ENCODE results near the gene MRPS23. TPM values are rescaled to one million over a fixed set of nuclear protein-coding genes. Genes with fewer than 3 reads are reported as not detected.
A peak's percentile ranks its signal among the peaks of the same experiment; 100 is the strongest.

Gene MRPS23
- 10 to 100 TPM; 27.1 to 38.4 TPM for total RNA-seq

DNA sequence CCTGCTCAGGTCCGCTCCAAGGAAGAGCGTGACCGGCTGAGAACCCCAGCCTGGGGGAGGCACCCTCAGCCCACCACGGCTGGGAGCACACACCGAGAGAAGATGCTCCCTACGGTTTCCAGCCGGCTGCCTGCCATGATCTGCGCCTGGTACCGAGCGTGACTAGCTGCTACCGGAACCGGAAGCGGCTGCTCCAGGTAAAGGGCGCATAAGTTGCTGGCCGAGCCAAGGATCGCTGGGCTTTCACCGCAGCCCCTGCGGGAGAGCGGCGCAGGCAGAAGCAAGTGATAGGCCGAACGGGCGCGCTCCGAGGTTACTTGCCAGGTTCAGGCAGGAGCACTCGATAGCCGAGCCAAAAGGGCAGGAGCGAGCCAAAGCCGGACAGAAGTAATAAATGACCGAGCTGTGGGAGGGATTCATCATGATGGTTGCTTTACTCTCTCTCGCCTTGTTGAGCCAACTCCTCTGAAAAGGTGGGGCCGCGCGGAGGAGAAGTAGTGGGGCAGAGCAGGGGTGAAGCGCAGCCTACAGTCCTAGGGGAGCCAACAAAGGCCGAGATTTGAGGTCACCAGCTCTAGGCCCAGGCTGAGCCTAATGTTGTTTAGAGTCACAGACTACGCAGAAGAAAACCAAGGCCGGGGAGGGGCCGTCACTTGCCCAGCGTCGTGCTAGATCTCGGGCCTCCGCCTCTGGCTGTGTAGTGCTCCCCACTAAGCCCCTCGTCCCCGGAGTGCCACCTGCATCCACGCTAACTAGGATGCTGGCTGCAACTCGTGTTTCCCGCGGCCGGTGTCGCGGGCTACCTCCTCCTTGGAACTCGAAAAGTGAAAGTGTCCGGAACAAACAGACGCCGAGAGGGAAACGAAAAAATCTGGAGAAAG, at the start of gene MRPS23:
MRPS23 (minus strand) TSS at position 171 of the 881 bp plus-strand sequence; CDS start at position 137, 34 bp downstream.
- H3K4me1 Mint-ChIP-seq = peaks cover 41% of the 10 kb centered on the region
- peak within 1 kb of the TSS; percentile 97 for H3K27ac Mint-ChIP-seq
- H3K36me3 Mint-ChIP-seq (ENCODE audit: low read depth) = peaks cover 16% of the 10 kb centered on the region
- ChIA-PET CTCF (interaction anchor here (0.6 to 3.0 kb wide), 11 partner anchors 10 to 723 kb away, joined by 3 to 15 read pairs (median 3); partner anchors contain the start of gene SRSF1), POLR2A (interaction anchor here (1.2 kb wide), 1 partner anchor 157 kb away, joined by 3 read pairs; the partner anchor contains the start of gene SRSF1)
- H3K9me3 Mint-ChIP-seq = no peaks in the 10 kb centered on the region
- H3K4me3 Mint-ChIP-seq = peak within 1 kb of the TSS; percentile 88
- no peaks in the 10 kb centered on the region for H3K27me3 Mint-ChIP-seq
- DNase-seq = peak; percentile 98

DNA sequence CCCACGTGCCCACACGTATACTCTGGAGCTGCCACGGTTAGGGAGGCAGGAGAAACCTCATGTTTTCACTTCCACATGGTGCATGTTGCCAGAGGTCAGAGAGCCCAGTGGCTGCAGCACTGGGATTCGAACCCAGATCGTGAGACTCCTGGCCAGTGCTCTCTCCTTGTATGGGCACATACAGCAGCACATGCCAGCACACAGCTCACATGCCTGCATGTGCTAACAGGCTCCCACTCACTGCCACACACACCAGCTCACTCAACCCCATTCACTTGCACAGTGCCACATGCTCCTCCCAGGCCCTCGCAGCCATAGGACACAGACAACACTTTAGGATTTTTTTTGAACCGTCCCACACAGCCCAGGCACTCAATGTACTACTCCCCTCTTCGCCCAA, 49.5 kb upstream of the MRPS23 start:
- Mint-ChIP-seq H3K27me3 (no peaks in the 10 kb centered on the region), H3K4me1 (peaks cover 38% of the 10 kb centered on the region), H3K4me3 (no peak overlapping the region), H3K9me3 (no peaks in the 10 kb centered on the region), H3K27ac (peak overlapping the region; percentile 75), H3K36me3 (ENCODE audit: low read depth) (no peaks in the 10 kb centered on the region)
- no peak for DNase-seq
- ChIA-PET CTCF (interaction anchor here (1.0 to 1.1 kb wide), 3 partner anchors 11 to 100 kb away, joined by 3 read pairs; no protein-coding TSS in a partner anchor), POLR2A (no interaction called here)

DNA sequence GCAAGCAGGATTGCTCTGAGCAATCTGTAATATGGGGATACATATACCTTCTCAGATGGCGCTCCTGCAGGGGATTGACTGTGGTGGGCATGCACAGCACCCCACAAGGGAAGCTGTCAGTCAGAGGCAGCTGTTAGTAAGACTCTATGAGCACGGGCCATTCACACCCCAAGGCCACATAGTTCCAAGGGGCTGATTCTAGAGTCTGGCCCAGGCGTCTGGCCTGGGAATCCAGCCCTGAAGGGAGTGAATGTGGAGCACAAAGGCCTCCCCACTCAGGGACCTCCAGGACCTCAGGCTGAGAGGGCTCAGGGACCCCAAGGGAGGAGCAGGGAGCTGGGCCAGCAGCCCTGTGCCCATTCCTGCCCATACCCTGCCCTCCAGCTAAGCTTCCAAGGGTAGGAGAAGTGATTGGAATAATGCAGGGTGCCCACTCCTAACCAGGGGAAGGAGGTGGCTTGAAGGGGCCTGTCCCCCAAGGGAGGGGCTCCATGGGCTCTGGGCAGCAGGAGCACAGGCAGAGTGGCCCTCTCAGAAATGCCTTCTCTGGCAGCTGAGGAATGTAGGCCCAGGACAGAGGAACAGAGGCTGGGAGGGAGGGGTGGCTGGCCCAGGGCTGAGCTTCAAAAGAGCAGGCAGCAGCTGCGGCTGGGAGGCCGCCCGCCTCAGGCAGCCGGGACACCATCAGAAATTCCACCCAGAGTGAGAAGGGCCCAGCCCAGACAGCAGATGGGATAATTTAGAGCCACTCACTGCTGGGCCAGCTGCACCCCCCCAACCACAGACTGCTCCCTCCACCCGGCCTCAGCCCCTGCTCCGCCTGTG, 48.9 kb upstream of the MRPS23 start:
- Mint-ChIP-seq H3K27ac (peak overlapping the region; percentile 31), H3K36me3 (ENCODE audit: low read depth) (no peaks in the 10 kb centered on the region), H3K4me3 (no peak overlapping the region), H3K27me3 (no peaks in the 10 kb centered on the region), H3K9me3 (no peaks in the 10 kb centered on the region), H3K4me1 (peaks cover 32% of the 10 kb centered on the region)
- CTCF ChIA-PET = interaction anchor here (1.0 to 1.5 kb wide), 3 partner anchors 16 to 101 kb away, joined by 3 to 4 read pairs (median 3); no protein-coding TSS in a partner anchor
- POLR2A ChIA-PET = no interaction called here
- DNase-seq = no peak

DNA sequence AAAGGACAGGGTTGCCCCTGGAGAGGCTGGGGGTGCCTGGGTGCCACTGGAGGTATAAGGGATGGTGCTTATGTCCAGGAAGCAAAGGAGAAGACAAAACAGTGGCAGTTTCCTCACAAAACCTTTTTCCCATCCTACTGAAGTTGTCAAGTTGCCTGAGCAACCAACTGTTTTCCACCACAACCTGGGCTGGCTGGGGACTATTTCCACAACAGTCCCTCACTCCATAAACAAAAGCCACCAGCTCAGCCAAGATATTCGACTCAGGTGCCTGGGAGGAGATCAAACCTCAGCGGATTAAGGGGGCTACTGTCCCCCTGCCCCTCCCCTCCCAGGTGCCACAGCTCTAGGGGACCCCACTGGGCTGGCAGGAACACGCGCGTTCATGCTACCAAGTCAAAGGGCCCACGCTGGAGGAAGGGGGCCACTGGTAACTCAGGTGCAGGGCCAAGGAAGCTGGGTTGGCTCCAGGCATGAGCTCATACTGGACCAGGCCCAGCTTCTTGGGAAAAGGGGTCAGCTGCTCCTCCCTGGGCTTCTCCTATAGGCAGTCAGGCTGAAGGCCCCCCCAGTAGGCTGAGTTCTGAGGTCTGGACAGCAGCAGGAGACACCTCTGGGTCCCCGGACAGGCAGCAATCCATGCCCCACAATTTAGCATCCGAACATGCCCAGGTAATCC, 45.7 kb upstream of the MRPS23 start:
- Mint-ChIP-seq H3K4me3 (no peak overlapping the region), H3K36me3 (ENCODE audit: low read depth) (no peaks in the 10 kb centered on the region), H3K4me1 (peaks cover 20% of the 10 kb centered on the region), H3K27ac (no peak overlapping the region), H3K9me3 (no peaks in the 10 kb centered on the region), H3K27me3 (peaks cover 8% of the 10 kb centered on the region)
- DNase-seq = no peak
- ChIA-PET CTCF (interaction anchor here (0.6 to 1.0 kb wide), 3 partner anchors 40 to 714 kb away, joined by 3 to 4 read pairs (median 3); no protein-coding TSS in a partner anchor), POLR2A (no interaction called here)

DNA sequence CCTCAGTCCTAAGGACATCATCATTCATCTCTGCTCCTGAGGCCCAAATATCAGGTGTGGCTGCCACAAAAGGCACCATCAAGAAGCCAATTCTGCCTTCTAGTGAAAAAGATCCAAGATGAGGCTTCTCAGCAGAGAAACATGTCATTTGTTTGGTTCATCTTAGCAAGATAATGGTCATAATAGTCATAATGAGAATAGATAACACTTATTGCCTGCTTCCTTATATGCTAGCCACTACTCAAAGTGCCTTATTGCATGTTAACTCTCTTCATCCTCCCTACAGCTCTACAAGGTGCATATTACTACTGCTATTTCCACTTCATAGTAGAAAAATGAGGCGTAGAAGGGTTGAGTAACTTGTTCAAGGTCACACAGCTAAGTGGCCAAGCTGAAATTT, 45.0 kb upstream of the MRPS23 start:
- Mint-ChIP-seq H3K27me3 (peaks cover 8% of the 10 kb centered on the region), H3K27ac (no peak overlapping the region), H3K4me1 (peaks cover 13% of the 10 kb centered on the region), H3K9me3 (no peaks in the 10 kb centered on the region), H3K36me3 (ENCODE audit: low read depth) (no peaks in the 10 kb centered on the region), H3K4me3 (no peak overlapping the region)
- CTCF ChIA-PET = interaction anchor here (0.6 to 1.0 kb wide), 2 partner anchors 40 to 713 kb away, joined by 3 to 4 read pairs; no protein-coding TSS in a partner anchor
- POLR2A ChIA-PET = no interaction called here
- DNase-seq = no peak

DNA sequence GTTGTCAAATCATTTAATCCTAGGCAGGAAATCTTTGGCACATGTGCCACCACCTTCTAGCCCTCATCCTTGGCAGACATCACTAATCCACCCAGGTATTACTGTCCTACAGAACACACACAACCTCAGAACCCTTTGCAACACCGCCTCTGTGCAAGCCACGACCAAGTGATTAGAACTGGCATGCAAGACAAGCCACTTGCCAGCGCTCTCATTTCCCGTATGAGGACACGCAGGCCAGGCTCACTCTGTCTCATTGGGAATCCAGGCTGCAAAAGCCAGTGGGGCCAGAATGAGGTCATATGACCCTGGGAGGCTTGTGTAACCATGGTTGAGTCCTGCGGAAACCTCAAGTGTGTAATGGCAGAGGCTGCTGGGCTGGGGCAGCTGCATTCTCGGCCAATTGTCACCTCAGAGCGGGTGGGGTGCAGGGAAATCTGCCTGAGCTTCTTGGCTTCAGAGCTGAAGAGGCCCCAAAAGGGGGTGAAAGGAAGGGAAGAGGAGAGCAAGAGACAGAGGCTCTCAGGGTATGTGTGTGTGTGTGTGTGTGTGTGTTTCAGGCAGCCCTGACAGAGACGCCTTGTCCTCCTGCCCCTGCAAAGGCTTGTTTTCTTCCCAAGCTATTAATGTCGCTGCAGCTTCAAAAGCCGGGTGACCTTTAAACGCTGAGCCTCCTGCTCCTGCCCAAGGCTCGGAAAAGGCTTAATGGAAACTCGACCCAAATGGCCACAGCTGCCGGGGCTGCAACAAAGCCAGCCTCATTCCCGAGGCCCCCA, 43.2 kb upstream of the MRPS23 start:
- no peak overlapping the region for H3K4me3 Mint-ChIP-seq
- H3K36me3 Mint-ChIP-seq (ENCODE audit: low read depth) = no peaks in the 10 kb centered on the region

DNA sequence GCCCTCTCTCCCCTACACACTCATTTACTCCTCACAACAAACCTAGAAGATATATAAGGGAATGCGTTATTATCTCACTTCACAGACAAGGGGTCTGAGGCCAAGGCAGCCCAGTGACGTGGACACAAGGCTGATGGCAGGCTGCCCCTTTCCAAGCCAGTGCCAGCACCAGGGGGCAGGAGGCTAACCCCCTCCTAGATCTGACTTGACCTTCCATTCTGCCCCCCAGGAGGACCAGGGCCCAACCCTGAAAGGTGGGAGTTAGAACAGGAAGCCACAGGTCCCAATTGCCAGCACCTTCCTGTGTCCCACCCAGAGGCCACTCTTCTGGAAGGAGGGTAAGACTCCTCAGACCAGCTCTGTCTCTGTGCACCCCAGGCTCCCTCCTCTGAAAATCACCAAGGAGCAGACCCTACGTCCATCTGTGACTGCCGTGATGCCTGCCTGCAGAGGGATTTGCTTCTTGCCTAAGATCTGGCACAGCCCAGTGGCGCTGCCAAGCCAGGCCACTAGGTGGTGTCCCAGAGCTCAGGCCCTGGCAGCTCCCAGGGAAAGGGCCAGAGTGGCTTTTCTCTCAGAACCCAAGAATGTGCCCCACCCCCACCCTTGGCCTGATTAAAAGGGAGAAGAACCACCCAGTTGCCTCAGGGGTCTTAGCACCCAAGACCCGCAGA, 42.4 kb upstream of the MRPS23 start:
- no peak overlapping the region for H3K4me3 Mint-ChIP-seq
- CTCF ChIA-PET = interaction anchor here (0.8 to 3.5 kb wide), 12 partner anchors 9 to 152 kb away, joined by 3 to 16 read pairs (median 4); partner anchors contain the start of gene CUEDC1
- H3K4me1 Mint-ChIP-seq = peaks cover 7% of the 10 kb centered on the region
- H3K36me3 Mint-ChIP-seq (ENCODE audit: low read depth) = no peaks in the 10 kb centered on the region
- peaks cover 8% of the 10 kb centered on the region for H3K27me3 Mint-ChIP-seq
- no peak overlapping the region for H3K27ac Mint-ChIP-seq
- no peaks in the 10 kb centered on the region for H3K9me3 Mint-ChIP-seq
- POLR2A ChIA-PET = no interaction called here
- peak; percentile 79 for DNase-seq

More for the DNA sequence above, 43.2 kb upstream of the MRPS23 start:
- Mint-ChIP-seq H3K9me3 (no peaks in the 10 kb centered on the region), H3K27me3 (peaks cover 8% of the 10 kb centered on the region), H3K27ac (no peak overlapping the region), H3K4me1 (peaks cover 7% of the 10 kb centered on the region)
- ChIA-PET POLR2A (no interaction called here), CTCF (interaction anchor here (0.8 to 3.5 kb wide), 12 partner anchors 9 to 1004 kb away, joined by 3 to 16 read pairs (median 4); partner anchors contain the start of gene CUEDC1)
- no peak for DNase-seq

DNA sequence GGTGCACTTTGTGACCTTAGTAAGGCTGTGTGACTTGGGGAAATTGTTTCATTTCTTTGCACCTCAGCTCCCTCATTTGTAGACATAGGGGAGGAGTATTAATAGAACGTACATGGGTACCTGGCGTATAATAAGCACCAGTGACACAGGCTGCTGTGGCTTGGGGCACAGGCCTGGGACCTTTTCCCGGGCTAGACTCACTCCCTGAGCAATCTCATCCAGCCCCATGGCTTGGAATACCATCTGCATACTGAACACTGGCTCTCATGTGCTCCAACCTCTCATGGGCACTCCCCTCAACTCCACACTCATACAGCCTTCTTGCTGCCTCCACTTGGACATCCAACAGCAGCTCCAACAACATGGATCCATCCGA, 41.0 kb upstream of the MRPS23 start:
- Mint-ChIP-seq H3K27me3 (peaks cover 9% of the 10 kb centered on the region), H3K27ac (no peak overlapping the region), H3K4me1 (peaks cover 7% of the 10 kb centered on the region), H3K36me3 (ENCODE audit: low read depth) (no peaks in the 10 kb centered on the region), H3K9me3 (no peaks in the 10 kb centered on the region), H3K4me3 (no peak overlapping the region)
- ChIA-PET POLR2A (no interaction called here), CTCF (interaction anchor here (1.4 to 3.5 kb wide), 2 partner anchors 110 to 153 kb away, joined by 3 to 16 read pairs; no protein-coding TSS in a partner anchor)
- DNase-seq = no peak

DNA sequence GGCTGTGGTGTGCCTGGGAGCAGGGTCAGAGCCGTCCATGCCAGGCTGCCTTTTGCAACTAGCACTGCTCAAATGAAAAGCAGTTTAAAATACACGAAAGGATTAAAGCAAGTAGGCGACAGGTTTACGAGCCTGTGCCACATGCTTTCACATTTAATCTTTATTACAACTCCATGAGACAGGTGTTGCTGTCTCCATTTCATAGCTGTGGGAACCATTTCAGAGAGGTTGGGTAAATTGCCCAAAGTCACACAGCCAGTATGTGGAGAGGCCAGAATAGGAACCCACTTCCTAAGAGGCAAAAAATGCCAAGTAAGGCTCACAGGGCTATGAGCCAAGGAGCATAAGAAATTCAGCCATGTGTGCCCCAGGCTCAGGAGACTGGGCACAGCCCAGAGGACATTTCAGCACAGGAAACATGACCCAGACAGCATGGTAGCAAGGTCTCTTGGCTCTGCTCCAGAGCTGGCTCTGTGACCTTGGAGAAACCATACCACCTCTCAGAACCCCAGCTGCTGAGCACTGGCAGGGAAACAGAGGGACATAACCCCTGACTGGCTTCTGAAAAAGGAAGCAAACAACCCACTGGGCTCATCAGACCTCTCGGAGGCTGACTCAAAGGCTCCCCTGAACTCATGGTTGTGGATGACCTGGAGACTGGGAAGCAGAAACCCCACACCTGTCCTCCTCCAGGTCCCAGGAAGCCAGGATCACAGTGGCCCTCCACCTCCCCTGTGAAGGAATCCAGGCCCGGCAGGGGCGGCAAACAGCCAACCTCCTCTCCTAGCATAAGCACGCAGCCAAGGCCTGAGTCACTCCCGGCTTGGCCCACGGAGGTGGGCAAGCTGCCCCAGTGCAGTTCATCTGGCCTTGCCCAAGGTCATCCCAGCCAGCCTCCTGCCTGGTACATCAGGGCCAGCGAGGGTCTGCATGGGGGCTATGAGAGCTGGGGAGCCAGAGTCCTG, 40.3 kb upstream of the MRPS23 start:
- ChIA-PET CTCF (interaction anchor here (3.5 kb wide), 1 partner anchor 110 kb away, joined by 16 read pairs; no protein-coding TSS in a partner anchor), POLR2A (no interaction called here)
- Mint-ChIP-seq H3K27ac (no peak overlapping the region), H3K4me3 (no peak overlapping the region), H3K4me1 (peaks cover 7% of the 10 kb centered on the region), H3K9me3 (no peaks in the 10 kb centered on the region), H3K27me3 (peaks cover 9% of the 10 kb centered on the region), H3K36me3 (ENCODE audit: low read depth) (no peaks in the 10 kb centered on the region)
- no peak for DNase-seq

DNA sequence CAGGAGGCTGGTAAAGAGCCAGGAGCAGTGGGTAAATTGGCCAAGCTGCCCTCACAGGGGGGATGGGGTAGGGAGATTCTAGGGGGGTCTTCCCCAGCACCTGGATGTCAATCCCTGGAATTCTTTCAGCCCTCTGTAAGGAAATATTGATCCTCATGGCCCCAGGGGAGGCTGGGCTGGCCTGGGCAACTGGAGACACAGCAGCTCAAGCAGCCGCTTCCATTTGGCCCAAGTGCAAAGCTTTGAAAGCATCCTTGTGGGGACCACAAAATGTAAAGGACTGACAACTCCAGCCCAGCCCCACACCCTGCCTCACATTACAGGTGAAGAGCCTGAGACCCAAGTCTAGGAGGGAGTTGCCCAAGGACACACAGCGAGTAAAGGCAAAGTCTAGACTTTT, 39.4 kb upstream of the MRPS23 start:
- ChIA-PET POLR2A (no interaction called here), CTCF (no interaction called here)
- Mint-ChIP-seq H3K27me3 (peaks cover 9% of the 10 kb centered on the region), H3K36me3 (ENCODE audit: low read depth) (no peaks in the 10 kb centered on the region), H3K9me3 (no peaks in the 10 kb centered on the region), H3K27ac (no peak overlapping the region), H3K4me3 (no peak overlapping the region), H3K4me1 (peaks cover 7% of the 10 kb centered on the region)
- DNase-seq = no peak

Data from activated CD4-positive, alpha-beta T cell treated with anti-CD3 and anti-CD28 coated beads, Interleukin-2, amount 10 ng/mL, durations not matched to agents 7 days and 5 days (primary cell).